GM19438 (cell line): ENCODE results near the gene PARD6A.
A peak's percentile ranks its signal among the peaks of the same experiment; 100 is the strongest.

Source experiments
- ATAC-seq: cut with Tn5 transposase; IDR thresholded peaks from one replicate; pipeline ENCODE4 v1.9.1; 2021; ENCODE audit warnings: low read depth; ENCODE audit not compliant: unreplicated experiment

Gene PARD6A

DNA sequence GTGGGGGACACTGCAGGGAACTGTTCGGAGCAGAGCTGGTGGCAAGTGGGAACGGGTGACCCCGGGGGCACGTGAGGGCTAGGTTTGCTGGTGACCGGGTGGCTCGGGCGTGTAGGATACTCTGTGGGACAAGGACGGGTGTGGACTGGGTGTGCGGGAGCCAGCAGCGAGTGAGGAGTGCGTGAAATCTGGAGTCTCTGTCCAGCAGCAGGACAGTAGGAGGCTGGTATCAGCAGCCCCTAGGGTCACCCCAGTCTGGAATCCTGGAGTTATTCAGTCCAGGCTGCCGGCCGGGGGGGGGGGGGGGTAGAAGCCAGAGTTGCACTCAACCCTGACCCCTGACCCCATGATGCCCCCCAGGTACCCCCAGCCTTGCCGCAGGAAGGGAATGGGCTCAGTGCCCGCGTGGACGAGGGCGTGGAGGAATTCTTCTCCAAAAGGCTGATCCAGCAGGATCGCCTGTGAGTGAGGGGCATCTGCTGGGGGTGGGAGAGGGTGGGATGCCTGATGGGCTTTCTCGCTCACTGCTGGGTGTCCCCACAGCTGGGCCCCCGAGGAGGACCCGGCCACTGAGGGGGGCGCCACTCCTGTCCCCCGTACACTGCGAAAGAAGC is 6.9 kb upstream of the PARD6A start:
- ATAC-seq: no peak

- ATAC-seq: no peak
These were observed 6.3 kb upstream of the PARD6A start for GRCh38 chr16:67654403-67654911.

DNA sequence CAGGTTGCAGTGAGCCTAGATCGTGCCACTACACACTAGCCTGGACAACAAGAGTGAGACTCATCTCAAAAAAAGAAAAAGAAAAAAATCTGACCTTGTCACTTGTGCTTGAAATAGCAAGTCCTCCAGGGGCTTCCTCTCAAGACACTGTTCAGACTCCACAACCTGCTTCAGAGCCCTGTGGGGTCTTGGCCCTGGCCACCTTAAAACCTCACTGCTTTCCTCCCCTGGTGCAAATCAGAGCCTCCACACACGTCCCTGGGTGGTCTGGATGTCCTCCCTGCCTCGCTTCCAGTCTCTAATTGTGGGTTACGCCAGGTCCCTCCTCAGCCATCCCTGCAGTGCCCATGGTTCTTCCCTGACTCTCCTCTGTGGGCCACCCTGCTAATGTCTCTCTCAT is 5.4 kb upstream of the PARD6A start:
- no peak for ATAC-seq

DNA sequence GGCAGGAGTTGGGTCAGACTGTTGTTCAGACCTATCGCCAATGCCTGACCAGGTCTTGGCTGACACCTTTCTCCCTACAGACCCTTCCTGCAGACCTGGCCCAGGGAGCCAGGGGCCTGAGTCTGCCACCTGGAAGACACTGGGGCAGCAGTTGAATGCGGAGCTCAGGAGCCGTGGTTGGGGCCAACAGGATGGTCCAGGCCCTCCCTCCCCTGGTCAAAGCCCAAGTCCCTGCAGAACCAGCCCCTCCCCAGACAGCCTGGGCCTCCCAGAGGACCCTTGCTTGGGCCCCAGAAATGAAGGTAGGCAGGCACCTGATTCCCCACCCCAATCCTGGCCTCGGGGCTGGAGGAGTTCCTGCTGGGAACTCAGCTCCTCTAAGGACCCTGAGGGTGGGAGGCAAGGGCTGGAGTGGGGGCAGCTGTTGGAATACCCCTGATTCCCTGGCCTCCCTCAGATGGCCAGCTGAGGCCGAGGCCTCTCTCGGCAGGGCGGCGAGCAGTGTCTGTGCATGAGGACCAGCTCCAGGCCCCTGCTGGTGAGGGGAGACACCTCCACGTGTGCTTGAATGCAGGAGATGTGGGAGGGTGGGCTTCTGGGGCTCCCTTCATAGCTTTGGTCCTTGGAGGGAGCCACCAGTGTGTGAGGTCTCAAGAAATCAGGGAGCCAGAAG is 4.3 kb upstream of the PARD6A start:
- no peak for ATAC-seq

GRCh38 chr16:67657017-67657608 is 3.6 kb upstream of the PARD6A start:
- ATAC-seq: no peak

GRCh38 chr16:67657751-67658518 is 2.8 kb upstream of the PARD6A start:
- no peak for ATAC-seq

DNA sequence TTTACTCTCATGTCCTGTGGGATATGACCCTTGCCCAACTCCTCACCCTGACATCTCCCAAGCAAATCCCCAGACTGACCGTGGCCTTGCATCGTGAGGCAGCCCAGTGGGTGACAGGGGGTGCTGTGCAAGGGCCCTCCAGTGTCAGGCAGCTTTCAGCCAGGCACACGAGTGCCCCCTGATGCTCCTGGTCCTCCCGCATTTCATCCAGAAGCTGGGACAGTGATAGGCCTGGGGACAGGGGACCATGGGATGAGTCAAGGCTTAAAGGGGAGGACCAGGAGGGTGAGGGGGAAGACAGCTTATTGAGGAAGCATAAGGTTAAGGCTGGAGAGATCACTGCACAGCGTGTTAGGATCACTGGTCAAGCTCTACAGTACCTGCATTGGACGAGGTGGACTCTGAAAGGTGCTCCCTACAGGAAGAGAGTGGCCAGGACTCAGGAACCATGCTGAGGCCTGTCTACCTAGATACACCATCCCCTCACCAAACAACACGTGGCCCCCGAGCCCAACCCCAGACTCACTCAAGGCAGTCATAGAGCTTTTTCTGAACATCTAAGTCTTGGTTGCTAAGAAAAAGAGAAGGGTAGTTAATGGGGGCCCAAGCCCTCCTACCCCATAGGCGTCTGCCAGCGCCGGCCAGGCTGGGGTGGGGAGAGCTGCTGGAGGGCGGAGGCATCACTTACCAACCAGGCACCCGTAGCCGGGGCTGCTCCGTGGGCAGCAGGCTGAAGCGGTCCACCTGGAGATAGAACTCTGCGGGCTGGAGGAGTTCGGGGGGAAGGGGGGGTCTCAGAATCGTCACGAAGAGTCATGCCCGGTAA is 1.7 kb upstream of the PARD6A start:
- no peak for ATAC-seq

DNA sequence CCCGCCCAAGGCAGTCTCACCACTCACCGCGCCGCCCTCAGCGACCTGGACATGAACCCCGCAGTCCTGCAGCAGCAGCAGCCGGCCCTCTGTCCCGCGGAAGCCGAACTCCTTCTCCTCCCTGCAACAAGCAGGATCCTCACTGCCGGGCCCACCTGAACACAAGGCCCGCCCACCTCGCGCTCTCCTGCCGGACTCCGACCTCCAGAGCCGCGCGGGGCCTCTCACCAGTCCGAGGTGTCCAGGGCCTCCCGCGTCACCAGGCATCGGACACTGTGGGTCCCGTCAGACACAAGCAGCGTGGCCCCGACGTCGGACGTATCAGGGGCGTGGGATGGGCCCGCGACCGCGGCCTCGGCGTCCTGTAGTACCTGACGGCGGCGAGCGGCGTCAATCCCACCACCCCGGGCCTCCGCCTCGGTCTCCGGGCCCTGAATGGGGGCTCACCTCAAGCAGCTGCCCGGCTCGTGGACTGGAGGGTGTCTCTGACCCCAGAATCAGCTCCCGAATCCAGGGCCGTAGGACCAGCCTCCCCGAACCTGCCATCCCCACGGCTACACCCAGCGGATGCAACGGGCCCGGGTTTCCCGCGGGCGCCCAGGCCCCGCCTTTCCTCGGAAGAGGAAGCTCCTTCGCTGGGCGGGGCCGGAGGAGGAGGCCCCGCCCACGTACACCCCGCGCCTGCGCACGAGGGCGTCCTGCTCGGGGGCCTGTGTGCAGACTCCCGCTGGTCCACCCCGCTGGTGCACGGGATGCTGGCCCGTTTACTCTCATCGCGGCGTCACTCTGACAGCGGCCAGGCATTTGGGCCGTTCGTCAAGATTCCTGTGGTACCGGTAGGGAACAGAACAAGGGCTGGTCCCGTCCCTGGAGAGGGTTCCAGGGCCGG is 841 bp upstream of the PARD6A start, which contains the start of gene ACD:
Gene ACD (minus strand): TSS at position 586 of the 889 bp plus-strand sequence. CDS start 40 bp downstream, at position 546.
- ATAC-seq: peak; percentile 57

GRCh38 chr16:67661101-67661761 is 471 bp downstream of the PARD6A start:
- ATAC-seq: no peak

- ATAC-seq: no peak
These were observed 1.3 kb downstream of the PARD6A start for GRCh38 chr16:67661886-67662652.

DNA sequence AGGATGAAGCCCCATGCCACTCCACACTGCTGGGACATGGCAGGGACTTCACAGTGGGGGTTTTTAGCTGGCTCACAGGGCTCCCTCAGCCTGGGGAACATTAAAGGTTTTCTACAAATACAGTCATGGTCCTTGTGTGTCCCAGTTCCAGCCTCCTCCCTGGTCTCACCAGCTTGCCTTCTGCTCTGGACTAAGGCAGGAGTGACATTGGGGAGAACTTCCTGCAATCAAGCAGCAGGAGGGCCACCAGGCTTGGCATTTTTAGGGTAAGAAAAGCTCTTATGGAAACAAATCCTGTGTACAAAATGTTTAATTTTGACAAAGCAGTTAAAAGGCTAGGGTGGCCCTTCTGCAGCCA is 1.9 kb downstream of the PARD6A start:
- no peak for ATAC-seq

DNA sequence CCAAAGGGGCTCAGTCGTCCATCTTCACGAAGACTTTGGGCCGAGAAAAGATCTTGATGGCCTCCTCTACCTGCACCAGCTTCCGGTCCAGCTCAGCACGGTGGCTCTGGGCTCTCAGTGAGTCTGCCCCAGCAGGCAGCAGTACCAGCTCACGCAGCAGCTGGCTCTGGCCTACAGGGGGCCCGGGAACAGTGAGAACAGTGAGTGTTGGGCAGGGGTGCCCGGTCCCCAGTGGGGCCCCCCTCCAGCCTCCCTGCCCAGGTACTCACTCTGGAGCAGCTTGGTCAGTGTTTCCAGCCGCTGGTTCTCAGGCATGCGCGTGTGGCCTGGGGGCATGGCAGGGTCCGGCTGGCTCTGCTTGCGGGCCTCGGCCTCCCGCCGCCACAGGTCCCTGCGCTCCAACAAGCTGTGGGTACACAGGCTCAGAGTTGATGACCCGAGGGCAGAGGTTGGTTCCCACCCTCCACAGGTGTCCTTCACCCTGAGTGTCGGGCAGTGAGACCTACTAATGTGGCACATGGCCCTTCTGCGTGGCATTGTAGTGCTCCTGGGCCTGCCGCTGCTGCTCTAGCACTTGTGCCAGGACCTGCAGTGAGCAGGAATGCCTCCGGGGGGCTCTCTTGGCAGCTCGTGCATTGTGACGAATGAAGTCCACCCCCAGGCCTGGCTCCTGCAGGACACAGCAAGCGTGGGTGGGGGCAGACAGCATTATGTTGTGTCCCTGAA is 2.6 kb downstream of the PARD6A start:
- no peak for ATAC-seq

DNA sequence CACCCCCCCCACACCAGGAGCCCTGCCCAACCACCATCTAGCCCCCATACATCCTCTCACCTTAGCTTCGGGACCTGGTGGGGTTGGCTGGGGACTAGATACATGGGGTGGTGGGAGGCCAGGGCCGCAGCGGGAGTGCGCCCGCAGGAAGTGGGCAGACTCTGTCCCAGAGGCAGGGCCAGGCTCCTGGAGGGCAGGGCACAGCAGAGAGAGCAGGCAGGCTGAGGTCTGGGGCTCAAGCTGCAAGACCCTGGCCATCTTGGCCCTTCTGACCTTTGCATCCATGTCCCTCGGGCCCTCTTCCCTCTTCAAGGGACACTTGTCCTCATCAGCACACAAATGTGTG is 3.1 kb downstream of the PARD6A start:
- ATAC-seq: no peak

GRCh38 chr16:67664258-67664657 is 3.5 kb downstream of the PARD6A start:
- no peak for ATAC-seq

DNA sequence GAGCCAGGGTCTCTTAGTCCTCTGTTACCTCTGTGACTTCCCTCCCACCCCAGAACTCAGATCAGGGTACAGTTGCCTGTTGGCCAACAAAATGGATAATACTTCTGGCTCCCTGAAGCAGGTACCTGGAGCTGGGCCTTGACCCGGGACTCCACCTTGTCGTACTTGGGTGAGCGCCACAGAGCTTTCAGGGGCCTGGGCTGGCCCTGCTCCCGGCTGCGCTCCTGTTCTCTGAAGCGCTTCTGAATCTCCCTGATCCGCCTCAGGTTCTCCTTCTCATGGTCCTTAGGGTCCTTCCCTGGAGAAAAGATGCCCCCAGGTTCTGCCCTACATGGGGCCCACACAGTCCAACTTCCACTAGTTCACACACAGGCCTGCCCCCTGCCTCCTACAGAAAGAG is 4.1 kb downstream of the PARD6A start:
- no peak for ATAC-seq

DNA sequence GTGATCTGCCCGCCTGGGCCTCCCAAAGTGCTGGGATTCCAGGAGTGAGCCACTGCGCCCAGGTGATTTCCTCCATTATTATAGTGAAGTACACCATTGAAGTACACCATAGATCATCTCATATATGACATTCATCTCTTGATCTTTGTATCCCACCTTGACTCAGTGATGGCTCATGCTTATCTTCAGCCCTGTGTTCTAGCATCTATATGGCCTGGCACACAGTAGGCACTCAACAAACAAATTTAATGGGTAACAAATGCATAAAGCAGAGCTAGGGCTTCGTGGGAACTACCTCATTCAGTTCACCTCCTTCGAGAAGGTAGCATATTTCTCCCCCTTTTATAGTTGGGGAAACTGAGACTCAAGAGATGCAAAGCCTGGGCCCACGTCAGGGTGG is 4.8 kb downstream of the PARD6A start:
- ATAC-seq: no peak

GRCh38 chr16:67666032-67666551 is 5.3 kb downstream of the PARD6A start:
- ATAC-seq: no peak
